Measurements from ENCODE around the gene CDH13.

CDH13 gene

DNA sequence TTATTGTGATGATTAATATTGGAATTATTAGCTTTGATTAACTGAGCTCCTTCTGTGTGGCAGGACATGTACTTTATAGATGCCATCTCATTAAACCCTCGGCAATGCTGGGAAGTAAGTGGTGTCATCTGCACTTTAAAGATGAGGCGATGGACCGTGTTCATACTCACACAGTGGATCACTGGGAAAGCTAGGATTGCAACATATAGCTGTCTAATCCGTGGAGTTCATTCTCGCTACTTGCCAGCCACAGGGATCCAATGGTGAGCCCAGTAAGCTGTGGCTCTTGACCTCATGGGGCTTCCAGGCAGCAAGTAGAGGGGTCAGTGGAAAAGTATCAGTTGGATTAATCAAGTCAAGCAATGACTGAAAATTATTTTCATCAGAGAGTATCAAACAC lies 587.9 kb downstream of the CDH13 start:
- H3K4me3 ChIP-seq (ENCODE audit: low read depth, low read length): no peak overlapping the region
- DNase-seq (ENCODE audit: low read depth): no peak
- TF ChIP-seq, protein P1, sequence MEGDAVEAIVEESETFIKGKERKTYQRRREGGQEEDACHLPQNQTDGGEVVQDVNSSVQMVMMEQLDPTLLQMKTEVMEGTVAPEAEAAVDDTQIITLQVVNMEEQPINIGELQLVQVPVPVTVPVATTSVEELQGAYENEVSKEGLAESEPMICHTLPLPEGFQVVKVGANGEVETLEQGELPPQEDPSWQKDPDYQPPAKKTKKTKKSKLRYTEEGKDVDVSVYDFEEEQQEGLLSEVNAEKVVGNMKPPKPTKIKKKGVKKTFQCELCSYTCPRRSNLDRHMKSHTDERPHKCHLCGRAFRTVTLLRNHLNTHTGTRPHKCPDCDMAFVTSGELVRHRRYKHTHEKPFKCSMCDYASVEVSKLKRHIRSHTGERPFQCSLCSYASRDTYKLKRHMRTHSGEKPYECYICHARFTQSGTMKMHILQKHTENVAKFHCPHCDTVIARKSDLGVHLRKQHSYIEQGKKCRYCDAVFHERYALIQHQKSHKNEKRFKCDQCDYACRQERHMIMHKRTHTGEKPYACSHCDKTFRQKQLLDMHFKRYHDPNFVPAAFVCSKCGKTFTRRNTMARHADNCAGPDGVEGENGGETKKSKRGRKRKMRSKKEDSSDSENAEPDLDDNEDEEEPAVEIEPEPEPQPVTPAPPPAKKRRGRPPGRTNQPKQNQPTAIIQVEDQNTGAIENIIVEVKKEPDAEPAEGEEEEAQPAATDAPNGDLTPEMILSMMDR (IDR thresholded peaks at IDR 0.05; ENCODE audit: low read depth, low read length, missing control alignments): no peak
- in situ Hi-C loops (cut with HindIII; ENCODE audit: low sequenced_read_pairs): no loop called here

DNA sequence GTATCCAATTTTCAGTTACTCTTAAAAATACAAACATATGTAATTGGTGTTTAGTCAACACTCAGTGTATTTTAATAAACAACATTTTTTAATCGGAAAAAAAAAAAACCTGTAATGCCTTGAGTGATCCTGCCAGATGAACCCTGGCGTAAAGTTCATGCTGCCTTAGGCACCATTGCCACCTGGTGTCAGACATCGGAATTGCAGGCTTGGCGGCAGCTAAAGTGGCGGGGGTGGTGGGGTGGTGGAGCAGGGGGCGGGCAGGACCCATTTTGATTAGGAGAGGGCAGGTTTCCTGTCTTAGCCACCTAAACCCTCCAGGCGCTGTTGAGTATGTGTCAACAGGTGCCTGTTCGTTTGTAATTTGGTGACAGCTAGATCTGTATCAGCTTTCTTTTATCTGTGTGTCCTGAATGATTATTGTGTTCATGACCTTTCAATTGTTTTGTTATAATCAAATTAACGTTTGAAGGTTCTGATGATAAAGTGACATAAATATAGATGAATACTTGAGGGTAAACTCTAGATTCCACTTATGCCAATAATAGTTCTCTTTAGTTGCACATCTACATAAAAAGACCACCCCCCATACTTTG lies 588.7 kb downstream of the CDH13 start:
- no peak overlapping the region for H3K4me3 ChIP-seq (ENCODE audit: low read depth, low read length)
- DNase-seq (ENCODE audit: low read depth): peak; percentile 9
- TF ChIP-seq, protein P1 (IDR thresholded peaks at IDR 0.05; ENCODE audit: low read depth, low read length, missing control alignments): peak; percentile 81
- in situ Hi-C loops (cut with HindIII; ENCODE audit: low sequenced_read_pairs): no loop called here

DNA sequence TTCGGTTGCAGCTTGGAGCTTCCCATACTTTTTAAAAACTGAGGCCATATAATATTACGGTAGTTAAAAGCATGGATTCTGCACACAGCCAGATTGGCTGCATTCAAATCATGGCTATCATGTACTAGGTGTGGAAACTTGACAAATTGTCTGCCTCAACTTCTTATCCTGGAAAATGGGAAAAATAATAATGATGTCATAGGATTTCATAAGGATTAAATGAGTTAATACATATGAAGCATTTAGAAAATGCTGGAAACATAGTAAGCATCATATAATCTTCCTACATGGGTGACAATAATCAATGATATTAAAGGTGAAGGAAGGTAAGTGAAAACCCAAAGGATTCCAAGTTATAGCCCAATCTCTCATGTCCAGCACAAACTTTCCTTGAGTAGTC lies 592.5 kb downstream of the CDH13 start:
- in situ Hi-C loops (cut with HindIII; ENCODE audit: low sequenced_read_pairs): no loop called here
- no peak overlapping the region for H3K4me3 ChIP-seq (ENCODE audit: low read depth, low read length)
- TF ChIP-seq, protein P1 (IDR thresholded peaks at IDR 0.05; ENCODE audit: low read depth, low read length, missing control alignments): no peak
- no peak for DNase-seq (ENCODE audit: low read depth)

DNA sequence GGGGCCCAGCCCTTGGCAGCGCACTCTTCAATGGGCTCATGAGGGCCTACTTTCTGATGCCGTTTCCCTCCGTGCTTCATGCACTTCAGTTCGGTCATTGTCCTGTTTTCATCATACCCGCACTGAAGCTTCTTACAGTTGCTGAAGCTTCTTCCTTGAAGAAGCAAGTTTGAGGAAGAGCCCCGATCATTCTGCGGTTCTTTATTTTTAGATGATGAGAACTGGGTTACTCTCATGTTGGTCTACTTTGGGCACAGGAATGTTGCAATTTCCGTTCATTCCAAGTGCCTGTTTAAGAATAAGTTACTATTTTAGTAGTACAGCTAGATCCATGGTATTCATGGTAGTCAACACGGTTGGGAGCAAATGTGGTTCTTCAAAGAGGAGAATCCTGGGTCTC lies 593.3 kb downstream of the CDH13 start:
- DNase-seq (ENCODE audit: low read depth): no peak

DNA sequence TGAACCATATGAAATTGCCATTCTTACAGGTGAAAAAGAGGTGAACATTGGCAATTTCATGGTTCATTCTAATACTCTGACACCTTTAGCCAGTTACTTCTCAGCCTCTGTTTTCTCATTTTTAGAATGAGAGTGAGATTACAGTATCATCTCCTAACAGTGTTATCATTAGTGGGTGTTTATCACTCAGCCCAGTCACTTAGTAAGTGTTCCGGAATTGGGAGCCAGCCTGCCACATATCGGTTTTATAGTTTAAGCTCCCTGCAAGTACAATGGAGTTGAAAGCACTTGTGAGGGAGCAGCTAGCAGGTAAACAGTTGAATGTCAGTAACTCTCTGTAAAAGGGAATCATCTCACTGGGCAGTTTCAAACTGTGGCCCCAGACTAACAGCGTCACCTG lies 597.9 kb downstream of the CDH13 start:
- no peak overlapping the region for H3K4me3 ChIP-seq (ENCODE audit: low read depth, low read length)
- no peak for DNase-seq (ENCODE audit: low read depth)
- in situ Hi-C loops (cut with HindIII; ENCODE audit: low sequenced_read_pairs): no loop called here
- TF ChIP-seq, protein P1 (IDR thresholded peaks at IDR 0.05; ENCODE audit: low read depth, low read length, missing control alignments): no peak

More for the DNA sequence above, 593.3 kb downstream of the CDH13 start:
- no peak overlapping the region for H3K4me3 ChIP-seq (ENCODE audit: low read depth, low read length)
- TF ChIP-seq, protein P1 (IDR thresholded peaks at IDR 0.05; ENCODE audit: low read depth, low read length, missing control alignments): no peak
- in situ Hi-C loops (cut with HindIII; ENCODE audit: low sequenced_read_pairs): no loop called here

DNA sequence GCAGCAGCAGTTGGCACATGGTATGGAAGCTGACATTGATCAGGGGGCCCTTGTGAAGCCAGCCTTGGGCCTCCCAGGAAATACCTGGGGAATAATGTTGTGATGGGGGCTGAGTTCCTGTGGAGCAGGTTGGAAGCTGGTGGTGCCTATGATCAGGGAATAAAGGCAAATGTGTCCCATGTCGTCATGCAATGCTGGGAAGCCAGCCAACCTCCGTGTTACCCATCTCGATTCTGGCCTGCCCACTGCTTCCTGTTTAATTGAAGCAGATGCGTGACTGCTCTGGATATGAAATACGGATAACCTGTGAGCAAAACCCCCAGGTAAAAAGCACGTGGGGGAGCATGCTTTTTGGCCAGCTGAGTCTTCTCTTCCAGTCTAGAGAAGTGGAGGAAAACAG lies 600.6 kb downstream of the CDH13 start:
- in situ Hi-C loops (cut with HindIII; ENCODE audit: low sequenced_read_pairs): no loop called here
- TF ChIP-seq, protein P1 (IDR thresholded peaks at IDR 0.05; ENCODE audit: low read depth, low read length, missing control alignments): no peak
- no peak for DNase-seq (ENCODE audit: low read depth)
- no peak overlapping the region for H3K4me3 ChIP-seq (ENCODE audit: low read depth, low read length)
